Heart left ventricle (tissue), 16 donors: ENCODE results near the gene PYCARD. TPM values are rescaled to one million over a fixed set of nuclear protein-coding genes. Genes with fewer than 3 reads are reported as not detected.
"Not testable (repeated sequence)": the region's sequence is repeated elsewhere in the genome, so short reads cannot be mapped to it uniquely, and the experiment has no call there.

Experiments
- ATAC-seq, 4 donors: fragments of 200-7000 bp; cut with Tn5 transposase; one replicate each; pipeline ENCODE4 v1.9.1; 2020 to 2022; ENCODE audit warnings: moderate library complexity in 4 of 4, mild to moderate bottlenecking in 3 of 4, moderate number of reproducible peaks in 1 of 4
- DNase-seq, 5 donors: peaks; one replicate each; pipeline ENCODE4 v3.0.0-alpha.2; 2020
- H3K27ac ChIP-seq, 12 donors: fragments of 200-600 bp; sonication (generic) in 4 of 12; one replicate each; pipeline versions ENCODE4 v1.5.0 to v1.8.0; 2016 to 2022; ENCODE audit warnings: mild to moderate bottlenecking in 2 of 12
- H3K27me3 ChIP-seq, 9 donors: fragments of 200-600 bp; sonication (generic) in 2 of 9; one replicate each; pipeline versions ENCODE4 v1.5.1 to v1.8.0; 2016 to 2022; ENCODE audit warnings: mild to moderate bottlenecking in 3 of 9
- H3K36me3 ChIP-seq, 9 donors: fragments of 200-600 bp; sonication (generic) in 2 of 9; one replicate each; pipeline versions ENCODE4 v1.5.0 to v1.8.0; 2018 to 2022; ENCODE audit warnings: mild to moderate bottlenecking in 2 of 9
- H3K4me1 ChIP-seq, 12 donors: fragments of 200-600 bp; sonication (generic) in 4 of 12; one replicate each; pipeline versions ENCODE4 v1.5.0 to v1.8.0; 2016 to 2022; ENCODE audit warnings: mild to moderate bottlenecking in 3 of 12
- H3K4me3 ChIP-seq, 12 donors: fragments of 200-600 bp; sonication (generic) in 4 of 12; one replicate each; pipeline versions ENCODE4 v1.5.0 to v1.8.0; 2017 to 2022; ENCODE audit warnings: mild to moderate bottlenecking in 9 of 12, moderate library complexity in 4 of 12
- H3K9me3 ChIP-seq, 12 donors: fragments of 200-600 bp; sonication (generic) in 4 of 12; one replicate each; pipeline versions ENCODE4 v1.5.0 to v1.8.0; 2016 to 2022; ENCODE audit warnings: mild to moderate bottlenecking in 1 of 12
- POLR2A ChIP-seq, 2 donors: fragments of 450-650 bp; IDR thresholded peaks; one replicate each; pipeline ENCODE4 v1.6.1; 2017; ENCODE audit warnings: antibody characterized with exemption in 2 of 2, mild to moderate bottlenecking in 2 of 2, moderate library complexity in 2 of 2
- WGBS, 4 donors: extraction: QIAGEN DNeasy Blood & Tissue Kit in 2 of 4; methylation state at CpG; one replicate each; pipeline versions ENCODE4 v1.1.5 to v1.1.7; 2013 to 2018; 5-methylcytosine and 5-hydroxymethylcytosine counted together
- intact Hi-C, 10 donors: fragments of 100-400 bp; cut with DNase I; formaldehyde crosslinking; loops; one replicate each; pipeline versions ENCODE4 v1.11.1 to v1.14.2; 2022
- polyA plus RNA-seq, 2 donors: library from polyadenylated mRNA; stranded (reverse); fragments of 200-250 nt; gene quantifications; one replicate each; pipeline ENCODE4 v1.2.3, GENCODE V29; 2013
- total RNA-seq, 9 donors: library from RNA; depleted of rRNA in 2 of 9; stranded (reverse); fragments of >200 nt in 2 of 9; fragmentation: NEBNext Ultra II Directional in 3 of 9; extraction: Animal tissue kit (Norgen Biotek cat#: 25700) in 3 of 9; gene quantifications; one replicate each; pipeline versions ENCODE4 v1.1.0 to v1.2.4, GENCODE V29; 2016 to 2023
- TF ChIP-seq, protein P1 (sequence below), 12 donors: fragments of 200-600 bp; sonication (generic) in 4 of 12; IDR thresholded peaks; one replicate each; pipeline versions ENCODE4 v1.5.0 to v1.8.0; 2018 to 2022; ENCODE audit warnings: antibody characterized with exemption in 12 of 12, mild to moderate bottlenecking in 5 of 12
- donor health status: ischemic (EF 13 %, LVEDD 7.1; RV severe dilation, severe dysfunction).
- donor health status: healthy with polysubstance abuse.
- donor health status: DM: no; HTN: yes; CAD: no.
- donor health status: DM: no; HTN: no; CAD: no.
- donor health status: ischemic (EF 25% LVEDD 6.9; RV normal size, moderate dysfunction).
- donor health status: ischemic (EF 25% LVEDD 5.7; RV mildly dilated, moderate dysfunction).
- donor health status: healthy.
- donor health status: DM: yes; HTN: yes; CAD: no.
- donor health status: ischemic (EF 35%, LVEDD 5.7; RV mildly dilated, moderate dysfunction).
- donor health status: nonischemic (EF 11% LVEDD 7.7; RV severe dilation, severe dysfunction).
- donor health status: DM: yes; HTN: yes; CAD: no.
- donor health status: PGD.
- donor health status: ischemic (EF 29% LVEDD 5.4; RV normal size, mild dysfunction).
- donor health status: nonischemic (EF 23%, LVEDD 6.1; RV moderate dilation, normal function).

PYCARD gene
- total and polyA plus RNA-seq, 11 donors: 2.0 to 42.2 (median 5.2) TPM

DNA sequence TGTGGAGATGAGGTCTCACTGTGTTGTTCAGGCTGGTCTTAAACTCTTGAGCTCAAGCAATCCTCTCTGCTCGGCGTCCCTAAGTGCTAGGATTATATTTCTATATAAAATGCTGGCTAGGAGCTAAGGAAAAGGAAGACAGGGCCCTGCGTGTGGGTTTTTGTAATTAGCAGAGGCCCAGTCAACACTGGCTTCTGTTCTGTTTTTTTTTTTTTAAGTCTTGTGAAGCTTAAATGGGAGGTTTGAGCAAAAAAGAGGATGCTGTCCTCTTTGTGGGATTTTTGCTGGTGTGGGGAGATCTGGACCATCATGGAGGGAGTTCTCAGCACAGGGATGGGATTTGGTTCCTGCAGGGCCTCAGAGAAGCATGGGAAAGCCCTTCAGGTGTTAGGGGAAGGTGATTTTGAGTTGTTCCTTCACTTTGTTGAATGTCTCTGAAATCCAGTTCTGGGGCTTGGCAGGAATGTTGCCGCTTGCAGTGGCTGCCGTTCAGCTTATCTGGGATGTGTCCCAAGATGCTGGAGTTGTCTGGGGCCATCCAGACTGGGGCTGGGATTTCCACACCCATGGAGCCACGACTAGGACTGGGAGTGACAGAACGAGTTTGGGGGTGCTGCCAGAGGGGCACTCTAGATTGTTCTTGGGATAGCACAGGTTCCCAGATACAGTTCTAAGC is 4.2 kb downstream of the PYCARD start:
- no peak for ATAC-seq
- H3K9me3 ChIP-seq: no peaks in the 10 kb centered on the region
- H3K36me3 ChIP-seq: peaks cover 0 to 71% (median 50%) of the 10 kb centered on the region in 9 donors
- no peak overlapping the region for H3K4me3 ChIP-seq
- DNase-seq: no peak
- intact Hi-C loops: loop anchor here in 2 of 10 donors (2.0 to 10.0 kb wide), 2 partner anchors 16 to 226 kb away; partner anchors contain the start of gene COX6A2 (in 1 of the 2)
- H3K4me1 ChIP-seq: peaks cover 0 to 44% (median 11%) of the 10 kb centered on the region in 12 donors
- peak overlapping the region in 1 of 12 donors; percentile 6 for H3K27ac ChIP-seq
- TF ChIP-seq POLR2A (IDR thresholded peaks at IDR 0.05): no peak
- TF ChIP-seq, protein P1, sequence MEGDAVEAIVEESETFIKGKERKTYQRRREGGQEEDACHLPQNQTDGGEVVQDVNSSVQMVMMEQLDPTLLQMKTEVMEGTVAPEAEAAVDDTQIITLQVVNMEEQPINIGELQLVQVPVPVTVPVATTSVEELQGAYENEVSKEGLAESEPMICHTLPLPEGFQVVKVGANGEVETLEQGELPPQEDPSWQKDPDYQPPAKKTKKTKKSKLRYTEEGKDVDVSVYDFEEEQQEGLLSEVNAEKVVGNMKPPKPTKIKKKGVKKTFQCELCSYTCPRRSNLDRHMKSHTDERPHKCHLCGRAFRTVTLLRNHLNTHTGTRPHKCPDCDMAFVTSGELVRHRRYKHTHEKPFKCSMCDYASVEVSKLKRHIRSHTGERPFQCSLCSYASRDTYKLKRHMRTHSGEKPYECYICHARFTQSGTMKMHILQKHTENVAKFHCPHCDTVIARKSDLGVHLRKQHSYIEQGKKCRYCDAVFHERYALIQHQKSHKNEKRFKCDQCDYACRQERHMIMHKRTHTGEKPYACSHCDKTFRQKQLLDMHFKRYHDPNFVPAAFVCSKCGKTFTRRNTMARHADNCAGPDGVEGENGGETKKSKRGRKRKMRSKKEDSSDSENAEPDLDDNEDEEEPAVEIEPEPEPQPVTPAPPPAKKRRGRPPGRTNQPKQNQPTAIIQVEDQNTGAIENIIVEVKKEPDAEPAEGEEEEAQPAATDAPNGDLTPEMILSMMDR (IDR thresholded peaks at IDR 0.05): no peak
- WGBS, 4 donors: 67 to 73% (median 70%) methylated on average over 7 of the region's 7 CpGs
- no peaks in the 10 kb centered on the region for H3K27me3 ChIP-seq

DNA sequence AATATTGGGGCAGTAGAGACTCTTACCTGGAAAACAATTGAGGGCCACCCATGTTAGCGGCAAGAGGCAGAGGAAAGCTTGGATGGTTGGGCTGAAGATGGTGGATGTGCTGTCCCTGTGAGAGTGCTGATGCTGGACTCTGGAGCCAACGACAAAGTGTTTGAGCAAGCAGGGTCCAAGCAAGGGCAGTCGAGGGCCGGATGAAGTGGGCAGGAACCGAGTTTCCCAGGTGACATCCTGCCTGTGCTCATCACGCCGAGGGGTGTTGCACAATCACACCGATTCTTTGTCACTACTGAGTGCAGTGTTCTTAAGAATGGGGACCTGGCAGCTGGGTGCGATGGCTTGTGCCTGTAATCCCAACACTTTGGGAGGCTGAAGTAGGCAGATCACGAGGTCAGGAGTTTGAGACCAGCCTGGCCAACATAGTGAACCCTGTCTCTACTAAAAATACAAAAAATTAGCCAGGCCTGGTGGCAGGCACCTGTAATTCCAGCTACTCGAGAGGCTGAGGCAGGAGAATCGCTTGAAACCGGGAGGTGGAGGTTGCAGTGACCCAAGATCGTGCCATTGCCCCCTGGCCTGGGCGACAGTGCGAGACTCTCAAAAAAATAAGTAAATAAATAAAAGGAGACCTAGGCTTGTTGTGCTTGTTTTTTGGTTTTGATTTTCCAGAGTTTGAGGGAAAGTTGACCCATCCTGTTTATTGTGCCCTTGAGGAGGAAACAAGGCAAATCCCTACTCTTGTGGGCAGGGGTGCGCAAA is 6.1 kb downstream of the PYCARD start:
- DNase-seq (no peak), ATAC-seq (no peak)
- H3K4me3 ChIP-seq: no peak overlapping the region
- no peak overlapping the region for H3K27ac ChIP-seq
- peaks cover 0 to 90% (median 69%) of the 10 kb centered on the region in 9 donors for H3K36me3 ChIP-seq
- TF ChIP-seq POLR2A (IDR thresholded peaks at IDR 0.05): no peak
- TF ChIP-seq, protein P1 (IDR thresholded peaks at IDR 0.05): no peak
- H3K27me3 ChIP-seq: no peaks in the 10 kb centered on the region
- peaks cover 0 to 34% (median 3%) of the 10 kb centered on the region in 12 donors for H3K4me1 ChIP-seq
- 86 to 88% (median 86%) methylated on average over 17 of the region's 17 CpGs for WGBS, 4 donors
- intact Hi-C loops: loop anchor here in 1 of 10 donors (10.0 kb wide), 1 partner anchor 228 kb away; the partner anchor contains the start of gene COX6A2
- no peaks in the 10 kb centered on the region for H3K9me3 ChIP-seq

DNA sequence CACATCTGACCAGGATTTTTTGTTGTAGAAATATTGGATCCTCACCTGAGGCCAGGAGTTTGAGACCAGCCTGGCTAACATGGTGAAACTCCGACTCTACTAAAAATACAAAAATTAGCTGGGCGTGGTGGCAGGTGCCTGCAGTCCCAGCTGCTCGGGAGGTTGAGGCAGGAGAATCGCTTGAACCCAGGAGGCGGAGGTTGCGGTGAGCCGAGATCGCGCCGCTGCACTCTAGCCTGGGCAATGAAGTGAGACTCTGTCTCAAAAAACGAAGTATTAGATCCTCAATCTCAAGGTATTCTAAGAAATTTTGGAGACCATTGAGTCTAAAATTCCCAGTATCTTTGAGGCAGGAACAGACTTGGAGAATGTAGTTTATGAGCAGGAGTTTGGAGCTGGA is 6.7 kb downstream of the PYCARD start:
- not testable (repeated sequence) for H3K27me3 ChIP-seq, DNase-seq, H3K4me3 ChIP-seq, H3K9me3 ChIP-seq, H3K27ac ChIP-seq, ATAC-seq
- Histone ChIP-seq H3K36me3 (peaks cover 0 to 92% (median 75%) of the 10 kb centered on the region in 9 donors), H3K4me1 (peaks cover 0 to 27% (median 0%) of the 10 kb centered on the region in 12 donors)
- 95 to 97% (median 96%) methylated on average over 11 of the region's 11 CpGs for WGBS, 4 donors
- intact Hi-C loops: loop anchor here in 1 of 10 donors (10.0 kb wide), 1 partner anchor 229 kb away; the partner anchor contains the start of gene COX6A2

DNA sequence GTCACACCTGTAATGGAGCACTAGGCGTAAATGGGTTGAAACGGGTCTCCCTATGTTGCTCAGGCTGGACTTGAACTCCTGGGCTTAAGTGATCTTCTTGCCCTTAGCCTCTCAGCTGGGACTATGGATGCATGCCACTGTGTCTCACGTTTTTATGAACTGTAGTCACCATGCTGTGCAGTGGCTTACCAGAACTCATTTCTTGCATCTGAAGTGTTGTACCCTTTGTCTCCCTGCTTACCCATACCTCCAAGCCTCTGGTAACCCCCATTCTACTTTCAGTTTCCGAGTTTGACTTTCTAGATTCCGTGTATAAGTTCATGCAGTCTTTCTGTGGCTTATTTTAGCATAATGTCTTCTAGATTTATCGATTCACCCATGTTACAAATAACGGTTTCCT is 7.7 kb downstream of the PYCARD start:
- Histone ChIP-seq H3K4me3 (no peak overlapping the region), H3K9me3 (no peaks in the 10 kb centered on the region), H3K27me3 (no peaks in the 10 kb centered on the region), H3K4me1 (peaks cover 0 to 18% (median 0%) of the 10 kb centered on the region in 12 donors), H3K27ac (no peak overlapping the region), H3K36me3 (peaks cover 5 to 96% (median 84%) of the 10 kb centered on the region in 9 donors)
- 82 to 89% (median 87%) methylated on average over 7 of the region's 7 CpGs for WGBS, 4 donors
- intact Hi-C loops: loop anchor here in 1 of 10 donors (10.0 kb wide), 1 partner anchor 230 kb away; the partner anchor contains the start of gene COX6A2
- ATAC-seq (no peak), DNase-seq (no peak)
- TF ChIP-seq, protein P1 (IDR thresholded peaks at IDR 0.05): no peak
- no peak for TF ChIP-seq POLR2A (IDR thresholded peaks at IDR 0.05)
